Mammary epithelial cell (primary cell): Measurements from ENCODE around the gene GGA2.

Experiments used
- EZH2 ChIP-seq: IDR thresholded peaks from 2 replicates; pipeline ENCODE4 v1.6.1; 2012; ENCODE audit warnings: low read length, inconsistent platforms, borderline replicate concordance
- TF ChIP-seq, protein P1 (sequence below), 2 donors: IDR thresholded peaks in 1 of 2; conservative IDR thresholded peaks in 1 of 2; 2 replicates each; pipeline ENCODE4 v1.5.1; 2011 to 2012; ENCODE audit warnings: inconsistent platforms in 2 of 2, low read length in 2 of 2, mild to moderate bottlenecking in 2 of 2, control low read depth in 1 of 2, low read depth in 1 of 2; ENCODE audit not compliant: insufficient read depth in 1 of 2; ENCODE audit errors: extremely low read depth in 1 of 2

DNA sequence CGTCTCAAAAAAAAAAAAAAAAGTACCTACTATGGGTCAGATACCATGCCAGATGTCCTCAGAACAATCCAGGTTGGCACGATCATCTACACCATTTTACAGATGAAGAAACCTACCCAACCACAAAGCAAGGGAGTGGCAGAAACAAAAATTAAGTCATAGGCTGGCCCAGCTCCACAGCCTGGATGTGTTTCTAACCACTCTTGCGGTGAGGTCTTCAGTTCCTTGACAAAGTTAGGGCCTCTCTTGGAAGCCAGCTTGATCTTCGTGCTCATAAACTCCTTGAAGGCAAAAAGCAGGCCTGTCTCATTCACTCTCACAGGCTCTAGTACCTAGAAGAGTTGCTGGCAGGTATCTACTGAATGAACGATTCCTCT is 6.2 kb downstream of the GGA2 start:
- TF ChIP-seq, protein P1, sequence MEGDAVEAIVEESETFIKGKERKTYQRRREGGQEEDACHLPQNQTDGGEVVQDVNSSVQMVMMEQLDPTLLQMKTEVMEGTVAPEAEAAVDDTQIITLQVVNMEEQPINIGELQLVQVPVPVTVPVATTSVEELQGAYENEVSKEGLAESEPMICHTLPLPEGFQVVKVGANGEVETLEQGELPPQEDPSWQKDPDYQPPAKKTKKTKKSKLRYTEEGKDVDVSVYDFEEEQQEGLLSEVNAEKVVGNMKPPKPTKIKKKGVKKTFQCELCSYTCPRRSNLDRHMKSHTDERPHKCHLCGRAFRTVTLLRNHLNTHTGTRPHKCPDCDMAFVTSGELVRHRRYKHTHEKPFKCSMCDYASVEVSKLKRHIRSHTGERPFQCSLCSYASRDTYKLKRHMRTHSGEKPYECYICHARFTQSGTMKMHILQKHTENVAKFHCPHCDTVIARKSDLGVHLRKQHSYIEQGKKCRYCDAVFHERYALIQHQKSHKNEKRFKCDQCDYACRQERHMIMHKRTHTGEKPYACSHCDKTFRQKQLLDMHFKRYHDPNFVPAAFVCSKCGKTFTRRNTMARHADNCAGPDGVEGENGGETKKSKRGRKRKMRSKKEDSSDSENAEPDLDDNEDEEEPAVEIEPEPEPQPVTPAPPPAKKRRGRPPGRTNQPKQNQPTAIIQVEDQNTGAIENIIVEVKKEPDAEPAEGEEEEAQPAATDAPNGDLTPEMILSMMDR (conservative IDR thresholded peaks at IDR 0.05 in 1 of 2, IDR thresholded peaks at IDR 0.05 in 1 of 2; ENCODE audit: extremely low read depth in 1 of 2, insufficient read depth in 1 of 2, low read depth in 1 of 2, low read length in 2 of 2), result no peak
- TF ChIP-seq EZH2, result no peak
